ENCODE measurements around the gene CD274. TPM values are rescaled to one million over a fixed set of nuclear protein-coding genes. Genes with fewer than 3 reads are reported as not detected.
"Not testable (repeated sequence)": the region's sequence is repeated elsewhere in the genome, so short reads cannot be mapped to it uniquely, and the experiment has no call there.

Gene CD274
- total RNA-seq, 4 donors from 2014 or later, result 0.90 to 10.2 (median 5.7) TPM

GRCh38 chr9:5441043-5441442 lies 9.3 kb upstream of the CD274 start:
- Histone ChIP-seq H3K27me3 (no peaks in the 10 kb centered on the region), H3K4me3 (no peak overlapping the region), H3K36me3 (no peaks in the 10 kb centered on the region), H3K27ac (no peak overlapping the region), H3K9me3 (no peaks in the 10 kb centered on the region), H3K4me1 (peaks cover 0 to 3% of the 10 kb centered on the region in 2 donors)
- no peak for TF ChIP-seq POLR2A (IDR thresholded peaks at IDR 0.05)
- TF ChIP-seq, protein P1, sequence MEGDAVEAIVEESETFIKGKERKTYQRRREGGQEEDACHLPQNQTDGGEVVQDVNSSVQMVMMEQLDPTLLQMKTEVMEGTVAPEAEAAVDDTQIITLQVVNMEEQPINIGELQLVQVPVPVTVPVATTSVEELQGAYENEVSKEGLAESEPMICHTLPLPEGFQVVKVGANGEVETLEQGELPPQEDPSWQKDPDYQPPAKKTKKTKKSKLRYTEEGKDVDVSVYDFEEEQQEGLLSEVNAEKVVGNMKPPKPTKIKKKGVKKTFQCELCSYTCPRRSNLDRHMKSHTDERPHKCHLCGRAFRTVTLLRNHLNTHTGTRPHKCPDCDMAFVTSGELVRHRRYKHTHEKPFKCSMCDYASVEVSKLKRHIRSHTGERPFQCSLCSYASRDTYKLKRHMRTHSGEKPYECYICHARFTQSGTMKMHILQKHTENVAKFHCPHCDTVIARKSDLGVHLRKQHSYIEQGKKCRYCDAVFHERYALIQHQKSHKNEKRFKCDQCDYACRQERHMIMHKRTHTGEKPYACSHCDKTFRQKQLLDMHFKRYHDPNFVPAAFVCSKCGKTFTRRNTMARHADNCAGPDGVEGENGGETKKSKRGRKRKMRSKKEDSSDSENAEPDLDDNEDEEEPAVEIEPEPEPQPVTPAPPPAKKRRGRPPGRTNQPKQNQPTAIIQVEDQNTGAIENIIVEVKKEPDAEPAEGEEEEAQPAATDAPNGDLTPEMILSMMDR (IDR thresholded peaks at IDR 0.05), result no peak
- intact Hi-C loops (cut with DNase I; ENCODE audit: low total_unique reads), result no loop called here
- no peak for DNase-seq

GRCh38 chr9:5442400-5443011 lies 7.8 kb upstream of the CD274 start:
- no peak for TF ChIP-seq POLR2A (IDR thresholded peaks at IDR 0.05)
- TF ChIP-seq, protein P1 (IDR thresholded peaks at IDR 0.05), result peak; percentile 17 to 37 (median 21)
- DNase-seq, result no peak
- no peak overlapping the region for H3K27ac ChIP-seq
- peaks cover 0 to 3% of the 10 kb centered on the region in 2 donors for H3K4me1 ChIP-seq
- H3K27me3 ChIP-seq, result no peaks in the 10 kb centered on the region
- H3K9me3 ChIP-seq, result no peaks in the 10 kb centered on the region
- H3K4me3 ChIP-seq, result no peak overlapping the region
- intact Hi-C loops (cut with DNase I; ENCODE audit: low total_unique reads), result no loop called here
- no peaks in the 10 kb centered on the region for H3K36me3 ChIP-seq

DNA sequence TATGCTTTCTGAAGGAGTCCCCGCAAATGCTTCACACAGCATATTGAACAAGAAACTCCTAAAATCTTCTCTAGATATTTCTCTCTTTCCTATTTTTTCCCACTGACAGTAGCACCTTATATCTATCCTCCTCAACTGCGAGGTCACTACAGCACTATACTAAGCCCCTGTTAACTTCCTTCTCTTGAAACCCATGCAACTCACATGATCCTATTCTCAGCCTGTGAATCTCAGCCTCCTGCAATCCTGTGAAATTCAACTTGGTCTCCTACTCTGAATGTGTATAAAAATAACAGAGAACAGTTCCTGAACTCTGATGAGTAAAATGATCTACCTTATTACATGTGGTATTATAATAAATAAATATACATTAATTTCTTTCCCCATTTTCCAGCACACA lies 6.5 kb upstream of the CD274 start:
- no peak overlapping the region for H3K27ac ChIP-seq
- intact Hi-C loops (cut with DNase I; ENCODE audit: low total_unique reads), result no loop called here
- H3K9me3 ChIP-seq, result no peaks in the 10 kb centered on the region
- no peak overlapping the region for H3K4me3 ChIP-seq
- H3K27me3 ChIP-seq, result no peaks in the 10 kb centered on the region
- no peaks in the 10 kb centered on the region for H3K36me3 ChIP-seq
- no peaks in the 10 kb centered on the region for H3K4me1 ChIP-seq
- no peak for DNase-seq
- TF ChIP-seq, protein P1 (IDR thresholded peaks at IDR 0.05), result no peak

- H3K9me3 ChIP-seq, H3K27ac ChIP-seq: not testable (repeated sequence)
Measured at GRCh38 chr9:5445096-5445495, 5.2 kb upstream of the CD274 start.

GRCh38 chr9:5445886-5446285 lies 4.5 kb upstream of the CD274 start:
- no peaks in the 10 kb centered on the region for H3K36me3 ChIP-seq
- H3K4me1 ChIP-seq, result no peaks in the 10 kb centered on the region
- H3K4me3 ChIP-seq, result no peak overlapping the region
- no peak overlapping the region for H3K27ac ChIP-seq
- no peaks in the 10 kb centered on the region for H3K27me3 ChIP-seq
- H3K9me3 ChIP-seq, result no peaks in the 10 kb centered on the region
- TF ChIP-seq, protein P1 (IDR thresholded peaks at IDR 0.05), result no peak
- TF ChIP-seq POLR2A (IDR thresholded peaks at IDR 0.05), result no peak
- intact Hi-C loops (cut with DNase I; ENCODE audit: low total_unique reads), result no loop called here
- DNase-seq, result no peak

More at GRCh38 chr9:5445096-5445495, 5.2 kb upstream of the CD274 start:
- intact Hi-C loops (cut with DNase I; ENCODE audit: low total_unique reads); H3K36me3 ChIP-seq; H3K27me3 ChIP-seq; DNase-seq; H3K4me3 ChIP-seq; H3K4me1 ChIP-seq: not testable (repeated sequence)
